ENCODE measurements around the gene SPATA22.
"Not testable (repeated sequence)": the region's sequence is repeated elsewhere in the genome, so short reads cannot be mapped to it uniquely, and the experiment has no call there.

DNA sequence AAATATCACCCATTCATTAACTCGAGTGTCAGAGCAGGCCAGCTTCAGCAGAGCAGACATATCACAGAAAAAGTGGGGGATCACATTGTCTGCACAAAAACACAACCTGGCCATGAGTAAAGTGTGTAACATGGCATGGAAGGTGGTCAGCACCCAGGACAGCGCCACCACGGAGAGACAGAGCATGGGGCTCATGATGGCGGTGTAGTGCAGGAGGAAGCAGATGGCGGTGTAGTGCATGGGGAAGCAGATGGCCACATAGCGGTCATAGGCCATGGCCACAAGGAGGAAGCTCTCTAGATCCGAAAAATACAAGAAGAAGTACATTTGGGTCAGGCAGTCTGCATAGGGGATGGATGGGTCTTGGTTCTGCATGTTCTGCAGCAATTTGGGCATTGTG is 38.4 kb downstream of the SPATA22 start:
- TF ChIP-seq SP1 (IDR thresholded peaks at IDR 0.05); ELF4 (IDR thresholded peaks at IDR 0.05); FOXM1 (IDR thresholded peaks at IDR 0.05; ENCODE audit: borderline replicate concordance); TARDBP (IDR thresholded peaks at IDR 0.05); FOXK2 (IDR thresholded peaks at IDR 0.05); HDGF (IDR thresholded peaks at IDR 0.05; ENCODE audit: borderline replicate concordance); SUZ12 (IDR thresholded peaks at IDR 0.05); FOXA1 (IDR thresholded peaks at IDR 0.05); BHLHE40 (IDR thresholded peaks at IDR 0.05; ENCODE audit: borderline replicate concordance); NFRKB (IDR thresholded peaks at IDR 0.05); ZNF384 (IDR thresholded peaks at IDR 0.05); CTBP1 (IDR thresholded peaks at IDR 0.05; ENCODE audit: borderline replicate concordance): not testable (repeated sequence)

Measured in HEK293T (cell line).